ENCODE results near the gene ATP2A2. TPM values are rescaled to one million over a fixed set of nuclear protein-coding genes. Genes with fewer than 3 reads are reported as not detected.

Gene ATP2A2
- total RNA-seq, 1 experiment from 2014 or later = 174 TPM

- Histone ChIP-seq H3F3A (ENCODE audit: low read length, unreplicated experiment) (no peaks in the 10 kb centered on the region), H3K79me2 (ENCODE audit: low read length) (no peaks in the 10 kb centered on the region), H4K20me1 (ENCODE audit: low read length) (no peaks in the 10 kb centered on the region), H3K4me3 (ENCODE audit: low read length) (no peak overlapping the region), H3K9me2 (replicated peaks; ENCODE audit: low read length) (no peaks in the 10 kb centered on the region), H3K9me3 (ENCODE audit: low read length) (no peaks in the 10 kb centered on the region), H2AFZ (ENCODE audit: low read length) (no peak overlapping the region), H3K36me3 (ENCODE audit: low read depth, low read length) (no peaks in the 10 kb centered on the region), H3K9ac (ENCODE audit: low read length) (no peak overlapping the region), H3K27ac (ENCODE audit: low read length) (no peak overlapping the region), H3K4me1 (ENCODE audit: insufficient read depth, low read length) (peaks cover 30% of the 10 kb centered on the region), H3K4me2 (ENCODE audit: low read length) (no peak overlapping the region), H3K27me3 (ENCODE audit: low read length) (no peaks in the 10 kb centered on the region)
- TF ChIP-seq CTCF (conservative IDR thresholded peaks at IDR 0.05; ENCODE audit: low read depth, low read length) (no peak), EZH2 (IDR thresholded peaks at IDR 0.05; ENCODE audit: low read length, unreplicated experiment) (no peak)
- intact Hi-C loops (cut with micrococcal nuclease) = no loop called here
- BruUV-seq (replicated peaks) = no TSS peak
- ATAC-seq (no peak), DNase-seq (no peak)
- CTCF ChIA-PET = interaction anchor here (0.5 kb wide), 1 partner anchor 401 kb away, joined by 4 read pairs; no protein-coding TSS in a partner anchor
- POLR2A ChIA-PET (ENCODE audit: unreplicated experiment) = no interaction called here
Observed at GRCh38 chr12:110243227-110243626, 37.8 kb upstream of the ATP2A2 start.

- ChIA-PET CTCF (no interaction called here), POLR2A (ENCODE audit: unreplicated experiment) (no interaction called here)
- TF ChIP-seq EZH2phosphoT487 (IDR thresholded peaks at IDR 0.05; ENCODE audit: borderline replicate concordance, low read length) (no peak), EZH2 (IDR thresholded peaks at IDR 0.05; ENCODE audit: low read length, unreplicated experiment) (no peak), CTCF (conservative IDR thresholded peaks at IDR 0.05; ENCODE audit: low read depth, low read length) (no peak)
- intact Hi-C loops (cut with micrococcal nuclease) = no loop called here
- Histone ChIP-seq H3K27me3 (ENCODE audit: low read length) (no peaks in the 10 kb centered on the region), H3K9me3 (ENCODE audit: low read length) (no peaks in the 10 kb centered on the region), H3K9ac (ENCODE audit: low read length) (no peak overlapping the region), H3K79me2 (ENCODE audit: low read length) (no peaks in the 10 kb centered on the region), H3K4me2 (ENCODE audit: low read length) (no peak overlapping the region), H3K4me1 (ENCODE audit: insufficient read depth, low read length) (peaks cover 36% of the 10 kb centered on the region), H3K9me2 (replicated peaks; ENCODE audit: low read length) (no peaks in the 10 kb centered on the region), H3F3A (ENCODE audit: low read length, unreplicated experiment) (no peaks in the 10 kb centered on the region), H2AFZ (ENCODE audit: low read length) (no peak overlapping the region), H4K20me1 (ENCODE audit: low read length) (no peaks in the 10 kb centered on the region), H3K36me3 (ENCODE audit: low read depth, low read length) (no peaks in the 10 kb centered on the region), H3K27ac (ENCODE audit: low read length) (no peak overlapping the region), H3K4me3 (ENCODE audit: low read length) (no peak overlapping the region)
- ATAC-seq (no peak), DNase-seq (no peak)
- no TSS peak for BruUV-seq (replicated peaks)
Observed at GRCh38 chr12:110244372-110244771, 36.7 kb upstream of the ATP2A2 start.

GRCh38 chr12:110244829-110245228, 36.2 kb upstream of the ATP2A2 start:
- no peaks in the 10 kb centered on the region for H3K79me2 ChIP-seq (ENCODE audit: low read length)
- no peaks in the 10 kb centered on the region for H3K9me2 ChIP-seq (replicated peaks; ENCODE audit: low read length)
- CTCF ChIA-PET = no interaction called here
- no peak overlapping the region for H2AFZ ChIP-seq (ENCODE audit: low read length)
- no peaks in the 10 kb centered on the region for H3F3A ChIP-seq (ENCODE audit: low read length, unreplicated experiment)
- no peak overlapping the region for H3K4me3 ChIP-seq (ENCODE audit: low read length)
- no peaks in the 10 kb centered on the region for H3K27me3 ChIP-seq (ENCODE audit: low read length)
- BruUV-seq (replicated peaks) = no TSS peak
- POLR2A ChIA-PET (ENCODE audit: unreplicated experiment) = no interaction called here
- TF ChIP-seq CTCF (conservative IDR thresholded peaks at IDR 0.05; ENCODE audit: low read depth, low read length) = no peak
- TF ChIP-seq EZH2 (IDR thresholded peaks at IDR 0.05; ENCODE audit: low read length, unreplicated experiment) = no peak
- TF ChIP-seq EZH2phosphoT487 (IDR thresholded peaks at IDR 0.05; ENCODE audit: borderline replicate concordance, low read length) = no peak
- no peak overlapping the region for H3K4me2 ChIP-seq (ENCODE audit: low read length)
- no peak overlapping the region for H3K9ac ChIP-seq (ENCODE audit: low read length)
- intact Hi-C loops (cut with micrococcal nuclease) = no loop called here
- H3K36me3 ChIP-seq (ENCODE audit: low read depth, low read length) = no peaks in the 10 kb centered on the region
- H3K27ac ChIP-seq (ENCODE audit: low read length) = no peak overlapping the region
- peaks cover 36% of the 10 kb centered on the region for H3K4me1 ChIP-seq (ENCODE audit: insufficient read depth, low read length)
- no peaks in the 10 kb centered on the region for H4K20me1 ChIP-seq (ENCODE audit: low read length)
- ATAC-seq (no peak), DNase-seq (no peak)
- no peaks in the 10 kb centered on the region for H3K9me3 ChIP-seq (ENCODE audit: low read length)
